ENCODE data around the gene IGFBP6.

Gene IGFBP6

DNA sequence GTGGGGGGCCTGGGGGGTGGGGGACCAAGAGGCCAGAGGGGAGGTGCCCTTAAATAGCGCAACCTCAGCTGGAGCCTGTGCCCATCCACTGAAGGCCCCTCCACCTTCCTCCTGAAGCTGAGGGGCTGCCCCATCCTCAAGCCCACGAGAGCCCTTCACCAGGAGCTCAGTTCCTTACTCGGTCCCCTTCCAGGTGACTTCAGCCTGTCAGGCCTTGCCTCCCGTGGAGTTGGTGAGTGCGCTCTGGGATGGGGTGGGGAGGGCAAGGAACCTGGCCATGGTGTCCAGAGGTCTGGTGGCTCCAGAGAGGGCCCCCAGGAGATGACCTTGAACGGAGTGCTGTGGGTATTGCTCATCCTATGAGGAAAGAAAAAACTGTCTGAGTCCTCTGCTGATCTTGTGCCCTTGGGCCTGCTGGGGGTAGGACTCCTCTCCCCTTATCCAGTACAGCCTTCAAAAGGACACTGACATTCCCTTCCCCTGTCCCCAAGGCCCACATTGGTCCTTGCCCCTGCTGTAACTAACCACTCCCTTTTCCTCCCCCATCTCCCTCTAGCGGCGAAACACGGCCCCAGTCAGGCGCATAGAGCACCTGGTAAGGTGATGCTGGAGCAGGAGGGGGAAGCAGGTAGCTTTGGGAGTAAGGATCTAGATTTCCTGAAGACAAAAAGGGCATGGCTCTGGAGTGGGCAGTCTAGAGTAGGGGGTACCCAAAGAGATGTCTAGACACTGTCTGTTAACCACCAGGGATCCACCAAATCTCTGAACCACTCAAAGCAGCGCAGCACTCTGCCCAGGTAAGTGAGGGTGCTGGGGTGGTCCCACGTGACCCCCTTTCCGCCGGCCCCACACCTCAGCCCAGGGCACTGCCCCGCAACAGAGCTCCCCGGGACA, 44.0 kb upstream of the IGFBP6 start (continued):
- TF ChIP-seq ZBTB49 (tag by site-specific recombination; IDR thresholded peaks at IDR 0.05; ENCODE audit: low read depth) (no peak), GLI2 (tag by site-specific recombination; IDR thresholded peaks at IDR 0.05; ENCODE audit: borderline replicate concordance, low read depth) (no peak), ZSCAN18 (tag by site-specific recombination; IDR thresholded peaks at IDR 0.05) (no peak), KLF8 (tag by site-specific recombination; IDR thresholded peaks at IDR 0.05) (peak; percentile 35; the same call in 1 of the 2 replicates), ZNF398 (tag by site-specific recombination; IDR thresholded peaks at IDR 0.05) (peak; percentile 8; the same call in 1 of the 2 replicates), ZNF140 (tag by site-specific recombination; IDR thresholded peaks at IDR 0.05) (no peak), ZNF843 (tag by site-specific recombination; IDR thresholded peaks at IDR 0.05) (no peak)
- TF ChIP-seq, protein P1, sequence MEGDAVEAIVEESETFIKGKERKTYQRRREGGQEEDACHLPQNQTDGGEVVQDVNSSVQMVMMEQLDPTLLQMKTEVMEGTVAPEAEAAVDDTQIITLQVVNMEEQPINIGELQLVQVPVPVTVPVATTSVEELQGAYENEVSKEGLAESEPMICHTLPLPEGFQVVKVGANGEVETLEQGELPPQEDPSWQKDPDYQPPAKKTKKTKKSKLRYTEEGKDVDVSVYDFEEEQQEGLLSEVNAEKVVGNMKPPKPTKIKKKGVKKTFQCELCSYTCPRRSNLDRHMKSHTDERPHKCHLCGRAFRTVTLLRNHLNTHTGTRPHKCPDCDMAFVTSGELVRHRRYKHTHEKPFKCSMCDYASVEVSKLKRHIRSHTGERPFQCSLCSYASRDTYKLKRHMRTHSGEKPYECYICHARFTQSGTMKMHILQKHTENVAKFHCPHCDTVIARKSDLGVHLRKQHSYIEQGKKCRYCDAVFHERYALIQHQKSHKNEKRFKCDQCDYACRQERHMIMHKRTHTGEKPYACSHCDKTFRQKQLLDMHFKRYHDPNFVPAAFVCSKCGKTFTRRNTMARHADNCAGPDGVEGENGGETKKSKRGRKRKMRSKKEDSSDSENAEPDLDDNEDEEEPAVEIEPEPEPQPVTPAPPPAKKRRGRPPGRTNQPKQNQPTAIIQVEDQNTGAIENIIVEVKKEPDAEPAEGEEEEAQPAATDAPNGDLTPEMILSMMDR (tag by site-specific recombination; IDR thresholded peaks at IDR 0.05), result peak; percentile 71

DNA sequence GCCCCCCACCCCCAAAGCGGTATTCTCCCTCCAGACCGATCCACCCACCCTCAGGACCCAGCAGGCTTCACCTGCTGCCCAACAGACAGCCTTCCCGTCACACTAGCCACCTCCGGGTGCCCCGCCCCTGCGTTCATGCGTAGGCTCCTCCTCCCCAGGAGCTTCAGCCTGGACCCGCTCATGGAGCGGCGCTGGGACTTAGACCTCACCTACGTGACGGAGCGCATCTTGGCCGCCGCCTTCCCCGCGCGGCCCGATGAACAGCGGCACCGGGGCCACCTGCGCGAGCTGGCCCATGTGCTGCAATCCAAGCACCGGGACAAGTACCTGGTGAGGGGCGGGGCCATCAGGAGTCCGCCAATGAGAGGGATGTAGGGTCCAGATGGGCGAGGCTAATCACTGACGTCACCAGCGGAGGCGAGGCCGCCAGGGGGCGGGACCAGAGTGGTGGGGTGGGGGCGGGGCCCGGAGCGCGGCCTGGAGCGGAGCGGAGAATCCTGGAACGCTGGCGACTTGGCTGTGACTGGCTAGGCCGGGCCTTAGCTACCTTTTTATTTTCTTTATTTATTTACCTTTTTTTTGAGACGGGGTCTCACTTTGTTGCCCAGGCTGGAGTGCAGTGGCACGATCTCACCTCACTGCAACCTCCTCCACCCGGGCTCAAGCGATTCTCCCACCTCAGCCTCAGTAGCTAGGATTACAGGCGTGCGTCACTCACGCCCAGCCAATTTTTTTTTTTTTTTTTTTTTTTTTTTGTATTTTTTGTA, 43.2 kb upstream of the IGFBP6 start:
- peaks cover 24% of the 10 kb centered on the region for H3K4me1 ChIP-seq (ENCODE audit: control insufficient read depth, insufficient read depth, low read length)
- H3K27ac ChIP-seq (ENCODE audit: extremely low read depth, low read depth, low read length), result peak overlapping the region; percentile 45; the same call in 1 of the 2 replicates
- H3K9me3 ChIP-seq (ENCODE audit: control insufficient read depth, insufficient read depth, low read depth, low read length), result no peaks in the 10 kb centered on the region
- H3K4me3 ChIP-seq (ENCODE audit: low read depth, low read length), result peak overlapping the region; percentile 73
- ChIA-PET POLR2A (interaction anchor here (0.6 to 2.1 kb wide), 14 partner anchors 8 to 447 kb away, joined by 3 to 18 read pairs (median 4); partner anchors contain the start of genes AAAS, EIF4B, KRT8 and SPRYD3), CTCF (interaction anchor here (0.6 to 4.7 kb wide), 21 partner anchors 8 to 1198 kb away, joined by 3 to 59 read pairs (median 4); partner anchors contain the start of genes EIF4B, IGFBP6, SOAT2 and SPRYD3)
- peaks cover 0 to 11% of the 10 kb centered on the region in 2 experiments; a peak in 1 of 3 replicates for H3K36me3 ChIP-seq (ENCODE audit: control insufficient read depth in 2 of 2, insufficient read depth in 1 of 2, low read length in 2 of 2)
- TF ChIP-seq IKZF3 (tag by site-specific recombination; IDR thresholded peaks at IDR 0.05), result no peak
- TF ChIP-seq ZNF623 (tag by site-specific recombination; IDR thresholded peaks at IDR 0.05), result no peak
- peak; percentile 62 for TF ChIP-seq ZFHX2 (tag by site-specific recombination; conservative IDR thresholded peaks at IDR 0.05)
- TF ChIP-seq, protein P2, sequence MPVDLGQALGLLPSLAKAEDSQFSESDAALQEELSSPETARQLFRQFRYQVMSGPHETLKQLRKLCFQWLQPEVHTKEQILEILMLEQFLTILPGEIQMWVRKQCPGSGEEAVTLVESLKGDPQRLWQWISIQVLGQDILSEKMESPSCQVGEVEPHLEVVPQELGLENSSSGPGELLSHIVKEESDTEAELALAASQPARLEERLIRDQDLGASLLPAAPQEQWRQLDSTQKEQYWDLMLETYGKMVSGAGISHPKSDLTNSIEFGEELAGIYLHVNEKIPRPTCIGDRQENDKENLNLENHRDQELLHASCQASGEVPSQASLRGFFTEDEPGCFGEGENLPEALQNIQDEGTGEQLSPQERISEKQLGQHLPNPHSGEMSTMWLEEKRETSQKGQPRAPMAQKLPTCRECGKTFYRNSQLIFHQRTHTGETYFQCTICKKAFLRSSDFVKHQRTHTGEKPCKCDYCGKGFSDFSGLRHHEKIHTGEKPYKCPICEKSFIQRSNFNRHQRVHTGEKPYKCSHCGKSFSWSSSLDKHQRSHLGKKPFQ (tag by site-specific recombination; IDR thresholded peaks at IDR 0.05), result no peak
- peak; percentile 82 for TF ChIP-seq ZNF10 (tag by site-specific recombination; IDR thresholded peaks at IDR 0.05)
- TF ChIP-seq ZBTB21 (tag by site-specific recombination; IDR thresholded peaks at IDR 0.05), result 0 out of 2 replicates have a peak, but pooled peaks have one; percentile 35
- peak; percentile 31; the same call in 1 of the 2 replicates for TF ChIP-seq ZNF324 (tag by site-specific recombination; IDR thresholded peaks at IDR 0.05)
- TF ChIP-seq INSM2 (tag by site-specific recombination; IDR thresholded peaks at IDR 0.05), result no peak
- TF ChIP-seq, protein P3, sequence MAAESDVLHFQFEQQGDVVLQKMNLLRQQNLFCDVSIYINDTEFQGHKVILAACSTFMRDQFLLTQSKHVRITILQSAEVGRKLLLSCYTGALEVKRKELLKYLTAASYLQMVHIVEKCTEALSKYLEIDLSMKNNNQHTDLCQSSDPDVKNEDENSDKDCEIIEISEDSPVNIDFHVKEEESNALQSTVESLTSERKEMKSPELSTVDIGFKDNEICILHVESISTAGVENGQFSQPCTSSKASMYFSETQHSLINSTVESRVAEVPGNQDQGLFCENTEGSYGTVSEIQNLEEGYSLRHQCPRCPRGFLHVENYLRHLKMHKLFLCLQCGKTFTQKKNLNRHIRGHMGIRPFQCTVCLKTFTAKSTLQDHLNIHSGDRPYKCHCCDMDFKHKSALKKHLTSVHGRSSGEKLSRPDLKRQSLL (tag by site-specific recombination; IDR thresholded peaks at IDR 0.05), result peak; percentile 85

Data from HEK293 (cell line).